Astrocyte of the cerebellum (primary cell): ENCODE results near the gene TRAF4.
"Not testable (repeated sequence)": the region's sequence is repeated elsewhere in the genome, so short reads cannot be mapped to it uniquely, and the experiment has no call there.

ENCODE experiments used
- DNase-seq: peaks from one replicate; pipeline ENCODE4 v3.0.0-alpha.2; 2011; ENCODE audit warnings: low read depth
- H3K4me3 ChIP-seq: 2 replicates; pipeline ENCODE4 v1.5.1; 2011; ENCODE audit warnings: mild to moderate bottlenecking, low read depth, low read length, moderate library complexity
- in situ Hi-C: cut with HindIII; loops from 2 replicates; pipeline ENCODE4 v1.10.0; 2017; ENCODE audit warnings: low sequenced_read_pairs
- TF ChIP-seq, protein P1 (sequence below): IDR thresholded peaks from 2 replicates; pipeline ENCODE4 v1.5.1; 2012; ENCODE audit warnings: low read length, low read depth, moderate library complexity, mild to moderate bottlenecking; ENCODE audit errors: missing control alignments

The TRAF4 gene

DNA sequence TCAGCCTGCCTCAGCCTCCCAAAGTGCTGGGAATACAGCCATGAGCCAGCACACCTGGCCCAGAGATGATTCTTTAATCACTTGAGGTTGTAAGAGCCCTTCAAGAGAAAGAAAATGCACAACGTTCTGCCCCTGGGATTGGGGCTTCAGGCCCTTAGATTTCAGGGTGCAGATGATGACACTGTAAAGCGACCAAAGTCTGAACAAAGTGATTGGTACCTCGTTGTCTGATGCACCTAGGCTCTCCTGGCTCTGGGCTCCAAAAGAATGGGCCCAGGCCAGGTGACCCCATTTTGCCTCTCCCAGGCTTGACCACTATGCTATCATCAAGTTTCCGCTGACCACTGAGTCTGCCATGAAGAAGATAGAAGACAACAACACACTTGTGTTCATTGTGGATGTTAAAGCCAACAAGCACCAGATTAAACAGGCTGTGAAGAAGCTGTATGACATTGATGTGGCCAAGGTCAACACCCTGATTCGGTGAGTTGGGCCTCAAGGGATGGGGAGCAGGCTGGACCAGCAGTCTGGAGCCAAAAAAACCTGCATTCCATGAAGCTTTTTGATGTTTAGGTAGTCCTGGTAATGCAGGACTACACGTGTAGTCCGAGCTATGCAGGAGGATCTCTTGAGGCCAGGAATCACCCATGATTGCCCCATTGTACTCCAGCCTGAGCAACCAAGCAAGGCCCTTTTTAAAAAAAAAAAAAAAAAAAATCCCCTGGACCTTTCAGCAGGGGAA is 21.2 kb upstream of the TRAF4 start:
- TF ChIP-seq, protein P1, sequence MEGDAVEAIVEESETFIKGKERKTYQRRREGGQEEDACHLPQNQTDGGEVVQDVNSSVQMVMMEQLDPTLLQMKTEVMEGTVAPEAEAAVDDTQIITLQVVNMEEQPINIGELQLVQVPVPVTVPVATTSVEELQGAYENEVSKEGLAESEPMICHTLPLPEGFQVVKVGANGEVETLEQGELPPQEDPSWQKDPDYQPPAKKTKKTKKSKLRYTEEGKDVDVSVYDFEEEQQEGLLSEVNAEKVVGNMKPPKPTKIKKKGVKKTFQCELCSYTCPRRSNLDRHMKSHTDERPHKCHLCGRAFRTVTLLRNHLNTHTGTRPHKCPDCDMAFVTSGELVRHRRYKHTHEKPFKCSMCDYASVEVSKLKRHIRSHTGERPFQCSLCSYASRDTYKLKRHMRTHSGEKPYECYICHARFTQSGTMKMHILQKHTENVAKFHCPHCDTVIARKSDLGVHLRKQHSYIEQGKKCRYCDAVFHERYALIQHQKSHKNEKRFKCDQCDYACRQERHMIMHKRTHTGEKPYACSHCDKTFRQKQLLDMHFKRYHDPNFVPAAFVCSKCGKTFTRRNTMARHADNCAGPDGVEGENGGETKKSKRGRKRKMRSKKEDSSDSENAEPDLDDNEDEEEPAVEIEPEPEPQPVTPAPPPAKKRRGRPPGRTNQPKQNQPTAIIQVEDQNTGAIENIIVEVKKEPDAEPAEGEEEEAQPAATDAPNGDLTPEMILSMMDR: no peak
- in situ Hi-C loops: loop anchor here (10.0 kb wide), 1 partner anchor 62 kb away; no protein-coding TSS in a partner anchor
- no peak overlapping the region for H3K4me3 ChIP-seq
- DNase-seq: no peak

DNA sequence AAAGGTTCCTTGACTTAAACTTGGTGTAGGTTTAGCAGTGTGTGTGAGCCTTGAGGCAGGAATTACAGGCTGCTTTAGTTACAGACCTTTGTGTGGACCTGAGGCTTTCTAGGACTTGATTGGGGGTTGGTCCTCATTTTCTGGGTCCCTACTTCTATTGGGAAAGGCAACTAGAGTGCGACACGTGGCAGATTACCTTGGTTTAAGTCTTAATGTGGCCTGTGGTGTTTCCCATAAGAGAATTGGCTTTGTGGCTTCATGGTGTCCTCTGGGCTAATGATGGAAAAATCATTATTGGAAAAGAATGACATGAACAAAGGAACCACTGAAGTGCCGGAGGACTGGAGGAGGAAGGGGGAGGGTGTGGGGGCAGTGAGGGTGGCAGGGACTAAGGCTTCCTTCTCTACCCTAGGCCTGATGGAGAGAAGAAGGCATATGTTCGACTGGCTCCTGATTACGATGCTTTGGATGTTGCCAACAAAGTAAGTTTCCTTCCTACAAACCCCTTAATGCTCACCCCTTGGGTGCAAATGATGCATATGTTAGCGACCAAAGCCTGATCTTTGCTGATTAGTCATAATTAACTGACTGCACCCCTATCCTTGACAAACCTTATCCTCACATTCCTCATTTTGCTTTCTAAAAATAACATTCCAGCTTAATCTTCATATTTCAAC is 20.5 kb upstream of the TRAF4 start:
- TF ChIP-seq, protein P1: no peak
- no peak overlapping the region for H3K4me3 ChIP-seq
- in situ Hi-C loops: loop anchor here (10.0 kb wide), 1 partner anchor 62 kb away; no protein-coding TSS in a partner anchor
- DNase-seq: no peak

DNA sequence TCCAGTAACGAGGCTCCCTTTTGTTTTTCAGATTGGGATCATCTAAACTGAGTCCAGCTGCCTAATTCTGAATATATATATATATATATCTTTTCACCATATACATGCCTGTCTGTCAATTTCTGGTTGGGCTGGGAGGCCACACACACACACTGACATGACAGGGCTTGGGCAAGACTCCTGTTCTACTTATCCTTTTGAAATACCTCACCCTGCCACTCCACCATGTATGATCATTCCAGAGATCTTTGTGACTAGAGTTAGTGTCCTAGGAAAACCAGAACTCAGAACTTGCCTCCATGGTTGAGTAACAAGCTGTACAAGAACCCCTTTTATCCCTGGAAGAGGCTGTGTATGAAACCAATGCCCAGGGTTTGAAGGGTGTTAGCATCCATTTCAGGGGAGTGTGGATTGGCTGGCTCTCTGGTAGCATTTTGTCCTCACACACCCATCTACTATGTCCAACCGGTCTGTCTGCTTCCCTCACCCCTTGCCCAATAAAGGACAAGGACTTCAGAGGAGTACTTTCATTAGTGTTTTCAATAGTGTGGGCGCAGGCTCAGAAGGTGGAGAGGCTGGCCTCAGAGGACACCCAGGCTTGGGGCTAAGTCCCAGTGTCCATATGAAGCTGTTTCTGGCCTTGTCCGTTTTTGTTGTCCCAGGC is 19.8 kb upstream of the TRAF4 start:
- DNase-seq, H3K4me3 ChIP-seq: not testable (repeated sequence)
- in situ Hi-C loops: loop anchor here (10.0 kb wide), 1 partner anchor 61 kb away; no protein-coding TSS in a partner anchor

DNA sequence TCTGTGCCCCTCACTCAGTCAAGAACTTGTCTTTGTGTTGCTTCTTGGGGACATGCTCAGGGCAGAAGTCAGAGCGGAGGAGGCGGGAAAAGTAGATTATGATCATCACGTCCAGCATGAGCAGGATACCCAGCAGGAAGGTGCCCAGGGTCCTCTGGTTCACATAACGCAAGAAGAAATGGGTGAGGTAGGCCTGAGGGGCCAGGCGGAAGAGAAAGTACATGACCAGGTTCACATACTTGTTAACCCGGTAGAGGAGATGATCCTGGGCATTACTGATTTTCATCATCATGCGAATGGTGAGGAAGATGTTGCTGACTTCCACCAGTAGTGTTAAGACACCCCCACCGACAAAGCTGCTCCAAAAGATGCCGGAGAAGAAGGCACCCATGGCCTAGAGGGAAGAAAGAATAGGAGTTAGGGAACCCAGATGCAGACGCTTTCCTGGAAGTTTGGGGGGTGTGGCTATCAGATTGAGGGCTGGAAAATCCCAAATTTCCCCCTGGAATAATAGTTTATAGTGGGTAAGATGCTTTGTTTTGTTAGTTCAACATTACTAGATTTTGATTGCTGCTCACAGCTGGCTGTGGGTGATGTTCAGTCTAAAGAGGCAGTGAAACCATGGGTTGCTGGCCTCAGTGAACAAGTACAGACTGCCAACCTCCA is 19.2 kb upstream of the TRAF4 start:
- DNase-seq: no peak
- TF ChIP-seq, protein P1: no peak
- in situ Hi-C loops: loop anchor here (10.0 kb wide), 1 partner anchor 60 kb away; no protein-coding TSS in a partner anchor
- H3K4me3 ChIP-seq: no peak overlapping the region

DNA sequence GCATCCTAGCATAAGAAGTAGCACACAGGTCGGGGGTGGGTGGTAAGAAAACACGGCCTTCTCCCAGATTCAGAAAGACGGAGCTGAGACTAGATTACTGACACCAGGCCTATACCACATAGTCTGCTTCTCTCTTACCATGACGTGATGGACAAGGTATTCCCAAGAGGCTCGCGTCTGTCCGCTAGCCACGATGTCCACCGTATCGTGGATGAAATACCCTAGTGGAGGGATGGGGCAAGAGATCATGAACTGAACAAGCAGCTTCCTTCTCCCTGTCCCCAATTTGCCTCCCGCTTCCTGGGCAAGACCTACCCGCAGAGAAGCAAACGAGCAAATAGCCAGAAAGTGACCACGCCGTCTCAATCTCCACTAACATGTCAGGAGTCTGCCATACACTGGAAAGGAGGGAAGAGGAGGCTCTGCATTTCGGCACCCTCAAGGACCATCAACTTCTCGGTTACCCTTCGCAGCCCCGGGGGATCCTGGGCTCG is 18.6 kb upstream of the TRAF4 start:
- peak overlapping the region; percentile 73 for H3K4me3 ChIP-seq
- in situ Hi-C loops: loop anchor here (10.0 kb wide), 1 partner anchor 60 kb away; no protein-coding TSS in a partner anchor
- TF ChIP-seq, protein P1: no peak
- DNase-seq: no peak

DNA sequence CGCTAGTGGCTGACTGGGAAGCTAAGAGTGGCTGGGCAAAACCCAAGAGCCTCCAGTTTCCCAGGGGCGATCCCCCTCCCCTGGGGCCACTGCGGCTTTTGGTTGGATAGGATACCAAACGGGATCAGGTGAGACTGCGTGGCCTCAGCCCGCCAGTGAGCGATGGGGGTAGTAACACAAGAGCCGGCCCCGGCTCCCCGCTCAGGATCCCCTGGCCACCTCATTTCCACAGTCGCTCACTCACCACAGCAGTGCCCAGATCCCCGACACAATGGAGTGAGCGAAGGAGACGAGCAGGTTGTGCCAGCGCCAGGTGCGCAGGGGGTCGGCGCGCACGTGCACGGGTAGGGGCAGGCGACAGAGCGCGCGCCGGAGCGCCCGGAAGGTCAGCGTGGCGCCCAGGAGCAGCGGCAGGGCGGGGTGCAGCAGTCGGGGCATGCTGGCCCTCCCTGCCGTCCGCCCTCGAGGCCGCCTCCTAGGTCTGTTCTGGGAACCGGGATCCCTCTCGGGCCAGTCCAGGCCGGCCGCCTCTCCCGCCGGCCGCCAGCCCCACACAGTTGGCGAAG is 18.1 kb upstream of the TRAF4 start:
- no peak for DNase-seq
- TF ChIP-seq, protein P1: no peak
- in situ Hi-C loops: loop anchor here (10.0 kb wide), 1 partner anchor 59 kb away; no protein-coding TSS in a partner anchor
- H3K4me3 ChIP-seq: peak overlapping the region; percentile 73
